Mesothelial cell of epicardium (in vitro differentiated cells): ENCODE results near the gene LRRC9. TPM values are rescaled to one million over a fixed set of nuclear protein-coding genes. Genes with fewer than 3 reads are reported as not detected.
A peak's percentile ranks its signal among the peaks of the same experiment; 100 is the strongest.

Source experiments
- DNase-seq, 2 experiments: peaks; one replicate each; pipeline ENCODE4 v3.0.0; 2021; ENCODE audit warnings: low spot score in 2 of 2; ENCODE audit not compliant: unreplicated experiment in 2 of 2
- H3K27ac Mint-ChIP-seq: 2 replicates; pipeline ENCODE4 v1.8.0; 2021; ENCODE audit warnings: mixed read lengths
- H3K27me3 Mint-ChIP-seq: 2 replicates; pipeline ENCODE4 v1.8.0; 2021; ENCODE audit warnings: low read depth, mixed read lengths
- H3K36me3 Mint-ChIP-seq: 2 replicates; pipeline ENCODE4 v1.8.0; 2021; ENCODE audit warnings: mixed read lengths
- H3K4me1 Mint-ChIP-seq: 2 replicates; pipeline ENCODE4 v1.8.0; 2021; ENCODE audit warnings: mixed read lengths
- H3K4me3 Mint-ChIP-seq: 2 replicates; pipeline ENCODE4 v1.8.0; 2021; ENCODE audit warnings: mild to moderate bottlenecking, moderate library complexity, mixed read lengths
- H3K9me3 Mint-ChIP-seq: 2 replicates; pipeline ENCODE4 v1.8.0; 2021; ENCODE audit warnings: mixed read lengths
- total RNA-seq: library from RNA; stranded (reverse); gene quantifications from 3 replicates; pipeline ENCODE4 v1.2.1, GENCODE V29; 2021
- TF ChIP-seq, protein P1 (sequence below): fragments of 200-600 bp; sonication (generic); IDR thresholded peaks from one replicate; pipeline ENCODE4 v1.5.0; 2021; ENCODE audit warnings: antibody characterized with exemption; ENCODE audit not compliant: unreplicated experiment

The LRRC9 gene
- 0.34 to 0.45 TPM (median 0.44 TPM) in 3 replicates for total RNA-seq

DNA sequence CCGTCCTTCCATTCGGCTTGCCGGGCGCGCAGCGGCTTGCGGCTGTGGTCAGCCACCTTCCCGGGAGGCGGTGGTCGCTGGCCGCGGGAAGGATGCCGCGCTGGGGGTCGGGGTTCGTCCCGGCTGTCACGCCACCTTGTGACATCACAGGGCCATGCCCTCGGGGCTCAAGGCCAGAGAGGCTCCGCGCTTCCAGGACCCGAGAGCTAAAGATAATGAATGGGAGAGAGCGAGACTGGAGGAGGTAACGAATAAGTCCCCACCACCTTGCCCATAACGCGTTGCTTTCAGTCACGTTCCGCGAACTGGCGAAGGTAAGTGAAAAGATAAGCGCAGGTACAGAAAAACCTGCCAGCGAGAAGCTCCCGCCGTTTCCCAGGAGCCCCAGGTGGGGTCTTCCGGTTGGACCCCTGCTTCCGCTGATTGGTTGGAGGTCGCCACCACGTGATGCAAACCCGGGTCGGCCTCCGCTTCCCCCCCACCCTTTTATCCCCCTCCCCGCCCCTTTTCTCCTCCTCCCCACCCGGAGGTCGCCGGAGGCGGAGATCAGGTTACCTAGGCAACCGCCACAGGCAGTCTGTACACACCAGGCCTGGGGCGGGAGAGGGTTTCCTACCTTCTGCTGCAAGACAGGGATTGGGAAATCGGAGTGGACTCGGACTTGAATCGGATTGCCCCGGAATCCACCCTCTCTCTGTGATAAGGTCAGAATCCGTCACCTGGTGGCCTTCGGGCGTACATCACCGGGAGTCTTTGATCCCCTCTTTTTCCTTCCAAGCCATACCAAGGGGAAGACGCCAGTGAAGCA, at the start of gene LRRC9:
Gene LRRC9 (plus strand): TSS at position 575 of the 808 bp plus-strand sequence.
- TF ChIP-seq, protein P1, sequence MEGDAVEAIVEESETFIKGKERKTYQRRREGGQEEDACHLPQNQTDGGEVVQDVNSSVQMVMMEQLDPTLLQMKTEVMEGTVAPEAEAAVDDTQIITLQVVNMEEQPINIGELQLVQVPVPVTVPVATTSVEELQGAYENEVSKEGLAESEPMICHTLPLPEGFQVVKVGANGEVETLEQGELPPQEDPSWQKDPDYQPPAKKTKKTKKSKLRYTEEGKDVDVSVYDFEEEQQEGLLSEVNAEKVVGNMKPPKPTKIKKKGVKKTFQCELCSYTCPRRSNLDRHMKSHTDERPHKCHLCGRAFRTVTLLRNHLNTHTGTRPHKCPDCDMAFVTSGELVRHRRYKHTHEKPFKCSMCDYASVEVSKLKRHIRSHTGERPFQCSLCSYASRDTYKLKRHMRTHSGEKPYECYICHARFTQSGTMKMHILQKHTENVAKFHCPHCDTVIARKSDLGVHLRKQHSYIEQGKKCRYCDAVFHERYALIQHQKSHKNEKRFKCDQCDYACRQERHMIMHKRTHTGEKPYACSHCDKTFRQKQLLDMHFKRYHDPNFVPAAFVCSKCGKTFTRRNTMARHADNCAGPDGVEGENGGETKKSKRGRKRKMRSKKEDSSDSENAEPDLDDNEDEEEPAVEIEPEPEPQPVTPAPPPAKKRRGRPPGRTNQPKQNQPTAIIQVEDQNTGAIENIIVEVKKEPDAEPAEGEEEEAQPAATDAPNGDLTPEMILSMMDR = no peak
- peak; percentile 66 to 81 for DNase-seq
- Mint-ChIP-seq H3K36me3 (no peaks in the 10 kb centered on the region), H3K27me3 (peaks cover 2% of the 10 kb centered on the region), H3K27ac (peak within 1 kb of the TSS; percentile 82), H3K9me3 (no peaks in the 10 kb centered on the region), H3K4me1 (peaks cover 8% of the 10 kb centered on the region), H3K4me3 (peak within 1 kb of the TSS; percentile 79)

DNA sequence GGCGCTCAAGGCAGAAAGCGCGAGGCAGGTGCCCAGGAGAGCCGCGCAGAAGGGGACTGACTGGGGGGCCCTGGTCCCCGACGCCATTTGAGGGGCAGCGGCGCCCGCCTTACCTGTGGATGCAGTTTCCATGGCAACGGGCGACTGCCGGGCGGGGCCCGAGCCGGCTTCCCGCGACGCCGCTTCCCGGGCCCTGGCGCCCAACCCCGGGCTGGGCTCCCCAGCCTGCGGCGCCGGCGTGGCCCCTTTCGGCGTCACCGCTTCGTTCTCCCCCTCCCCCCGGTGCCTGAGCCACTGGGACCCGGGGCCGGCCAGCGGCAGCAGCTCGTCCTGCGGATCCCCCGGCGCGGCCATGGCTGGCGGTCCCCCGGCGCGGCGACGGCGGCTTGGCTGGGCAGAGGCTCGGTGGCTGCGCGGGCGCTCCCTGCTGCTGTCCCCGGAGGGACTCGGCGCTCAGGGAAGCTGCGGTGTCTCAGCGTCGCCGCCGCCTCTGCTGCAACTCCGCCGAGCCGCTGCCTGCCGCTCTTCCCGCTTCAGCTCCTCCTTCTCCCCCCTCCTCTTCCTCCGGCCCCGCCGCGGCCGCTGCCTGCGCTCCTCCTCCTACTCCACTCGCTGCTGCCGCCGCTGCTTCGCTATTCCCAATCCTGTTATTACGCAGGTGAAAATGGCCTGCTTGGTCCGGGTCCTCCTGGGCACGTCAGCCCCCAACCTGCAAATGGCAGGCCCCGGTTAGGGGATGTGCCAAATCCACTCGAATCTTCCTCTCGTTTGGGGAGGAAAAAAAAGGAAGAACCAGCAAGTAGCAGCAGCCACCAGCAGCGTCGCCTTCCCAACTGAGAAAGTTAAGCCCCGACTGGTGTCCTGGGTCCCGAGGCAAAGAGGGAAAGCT, 49.4 kb upstream of the LRRC9 start, which contains the start of gene RTN1:
Gene RTN1 (minus strand): TSS at position 500 of the 889 bp plus-strand sequence. CDS start 146 bp downstream, at position 354.
- Mint-ChIP-seq H3K9me3 (peaks cover 4% of the 10 kb centered on the region), H3K36me3 (no peaks in the 10 kb centered on the region), H3K4me1 (peaks cover 7% of the 10 kb centered on the region), H3K4me3 (peak within 1 kb of the TSS; percentile 81), H3K27ac (no peak within 1 kb of the TSS), H3K27me3 (peaks cover 88% of the 10 kb centered on the region)
- peak; percentile 56 to 70 for DNase-seq
- TF ChIP-seq, protein P1 = no peak

DNA sequence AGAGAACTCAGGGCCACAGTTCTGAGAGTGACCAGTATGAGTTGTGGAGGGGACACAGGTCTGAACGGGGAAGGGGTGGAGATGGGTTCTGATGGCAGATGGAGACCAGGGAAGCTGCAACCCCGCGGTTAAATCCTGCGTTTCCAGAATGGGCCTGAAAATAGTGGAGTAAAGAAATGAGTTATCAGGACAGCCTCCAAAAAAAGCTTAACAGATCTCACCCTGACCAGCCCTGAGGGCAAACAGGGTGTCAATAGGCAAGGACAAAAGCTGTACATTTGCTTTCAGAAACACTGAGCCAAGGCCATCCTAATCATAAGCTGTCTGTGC, 48.8 kb upstream of the LRRC9 start:
- Mint-ChIP-seq H3K27ac (no peak overlapping the region), H3K27me3 (peaks cover 93% of the 10 kb centered on the region), H3K4me3 (peak overlapping the region; percentile 81), H3K9me3 (peaks cover 4% of the 10 kb centered on the region), H3K36me3 (no peaks in the 10 kb centered on the region), H3K4me1 (peaks cover 7% of the 10 kb centered on the region)
- no peak for DNase-seq
- TF ChIP-seq, protein P1 = no peak

DNA sequence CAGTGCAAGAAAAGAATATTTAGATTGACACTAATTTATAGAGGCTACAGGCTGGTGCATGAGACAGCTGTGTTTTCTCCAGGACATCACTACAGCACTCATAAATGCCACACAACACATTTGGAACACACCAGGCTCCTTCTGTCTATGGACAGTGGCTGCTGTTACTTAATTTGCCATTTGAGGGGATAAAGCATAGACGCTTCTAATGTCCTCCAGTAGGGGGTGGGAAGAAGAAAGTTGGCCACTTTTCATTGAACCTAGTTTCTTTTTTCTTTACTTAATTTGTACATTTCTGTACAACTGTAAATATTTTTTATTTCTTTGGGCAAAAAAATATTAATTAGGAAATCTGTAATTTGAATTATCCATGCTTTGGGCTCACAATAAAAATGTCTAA, 37.0 kb upstream of the LRRC9 start:
- Mint-ChIP-seq H3K9me3 (peaks cover 4% of the 10 kb centered on the region), H3K36me3 (no peaks in the 10 kb centered on the region), H3K4me3 (no peak overlapping the region), H3K27ac (no peak overlapping the region), H3K27me3 (peaks cover 54% of the 10 kb centered on the region), H3K4me1 (no peaks in the 10 kb centered on the region)
- no peak for DNase-seq
- TF ChIP-seq, protein P1 = peak; percentile 62

DNA sequence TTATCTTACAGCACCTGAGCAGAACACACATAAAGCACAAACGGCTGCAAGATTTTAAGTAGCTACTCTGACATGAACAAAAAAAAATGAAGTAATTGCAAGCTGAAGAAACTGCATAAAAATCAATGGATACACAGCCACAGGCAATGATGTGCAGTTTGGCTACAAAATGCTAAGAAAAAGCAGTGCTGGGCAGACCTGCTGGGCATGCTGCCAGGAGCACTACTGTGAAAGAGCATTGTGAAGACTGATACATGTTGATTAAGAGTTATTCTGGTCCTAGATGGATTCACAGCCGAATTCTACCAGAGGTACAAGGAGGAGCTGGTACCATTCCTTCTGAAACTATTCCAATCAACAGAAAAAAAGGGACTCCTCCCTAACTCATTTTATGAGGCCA, 29.3 kb upstream of the LRRC9 start:
- no peak for DNase-seq
- TF ChIP-seq, protein P1 = no peak

More for the DNA sequence above, 29.3 kb upstream of the LRRC9 start:
- H3K36me3 Mint-ChIP-seq = no peaks in the 10 kb centered on the region
- H3K27me3 Mint-ChIP-seq = peaks cover 40% of the 10 kb centered on the region
- H3K27ac Mint-ChIP-seq = no peak overlapping the region
- H3K4me1 Mint-ChIP-seq = no peaks in the 10 kb centered on the region
- H3K9me3 Mint-ChIP-seq = no peaks in the 10 kb centered on the region
- no peak overlapping the region for H3K4me3 Mint-ChIP-seq
